ENCODE measurements around the gene SLAMF9.

SLAMF9 gene

GRCh38 chr1:159929155-159930051 lies 24.6 kb downstream of the SLAMF9 start:
- DNase-seq (ENCODE audit: low read depth): no peak
- no peak for TF ChIP-seq CTCF (conservative IDR thresholded peaks at IDR 0.05; ENCODE audit: control insufficient read depth, insufficient read depth, low read depth, low read length)
- H3K4me3 ChIP-seq (ENCODE audit: control insufficient read depth, low read depth, low read length): no peak overlapping the region

- TF ChIP-seq CTCF (conservative IDR thresholded peaks at IDR 0.05; ENCODE audit: control insufficient read depth, insufficient read depth, low read depth, low read length): no peak
- DNase-seq (ENCODE audit: low read depth): no peak
- H3K4me3 ChIP-seq (ENCODE audit: control insufficient read depth, low read depth, low read length): no peak overlapping the region
Measured at GRCh38 chr1:159928491-159929050, 25.5 kb downstream of the SLAMF9 start.

- no peak overlapping the region for H3K4me3 ChIP-seq (ENCODE audit: control insufficient read depth, low read depth, low read length)
- no peak for TF ChIP-seq CTCF (conservative IDR thresholded peaks at IDR 0.05; ENCODE audit: control insufficient read depth, insufficient read depth, low read depth, low read length)
- peak; percentile 39 for DNase-seq (ENCODE audit: low read depth)
Measured at GRCh38 chr1:159927849-159928431, 26.1 kb downstream of the SLAMF9 start.

GRCh38 chr1:159927211-159927848 lies 26.7 kb downstream of the SLAMF9 start:
- DNase-seq (ENCODE audit: low read depth): no peak
- no peak overlapping the region for H3K4me3 ChIP-seq (ENCODE audit: control insufficient read depth, low read depth, low read length)
- TF ChIP-seq CTCF (conservative IDR thresholded peaks at IDR 0.05; ENCODE audit: control insufficient read depth, insufficient read depth, low read depth, low read length): no peak

DNA sequence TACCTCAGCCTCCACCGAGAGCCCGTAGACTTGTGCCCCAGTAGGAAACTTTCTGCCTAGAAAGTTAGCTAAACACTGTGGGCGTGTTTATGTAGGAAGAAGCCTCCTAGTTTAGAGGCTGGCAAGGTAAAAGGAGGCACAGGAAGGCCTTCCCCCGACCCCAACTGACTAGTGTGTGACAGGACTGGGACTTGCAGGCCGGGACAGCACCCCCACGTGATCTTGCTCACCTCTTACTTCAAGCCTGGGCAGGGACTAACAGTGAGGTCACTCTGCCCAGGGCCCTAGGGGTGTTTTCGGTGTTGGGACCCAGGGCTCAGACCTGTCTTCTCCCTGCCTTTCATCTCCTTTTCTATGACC lies 28.3 kb downstream of the SLAMF9 start:
- no peak for TF ChIP-seq CTCF (conservative IDR thresholded peaks at IDR 0.05; ENCODE audit: control insufficient read depth, insufficient read depth, low read depth, low read length)
- H3K4me3 ChIP-seq (ENCODE audit: control insufficient read depth, low read depth, low read length): peak overlapping the region; percentile 98
- no peak for DNase-seq (ENCODE audit: low read depth)

DNA sequence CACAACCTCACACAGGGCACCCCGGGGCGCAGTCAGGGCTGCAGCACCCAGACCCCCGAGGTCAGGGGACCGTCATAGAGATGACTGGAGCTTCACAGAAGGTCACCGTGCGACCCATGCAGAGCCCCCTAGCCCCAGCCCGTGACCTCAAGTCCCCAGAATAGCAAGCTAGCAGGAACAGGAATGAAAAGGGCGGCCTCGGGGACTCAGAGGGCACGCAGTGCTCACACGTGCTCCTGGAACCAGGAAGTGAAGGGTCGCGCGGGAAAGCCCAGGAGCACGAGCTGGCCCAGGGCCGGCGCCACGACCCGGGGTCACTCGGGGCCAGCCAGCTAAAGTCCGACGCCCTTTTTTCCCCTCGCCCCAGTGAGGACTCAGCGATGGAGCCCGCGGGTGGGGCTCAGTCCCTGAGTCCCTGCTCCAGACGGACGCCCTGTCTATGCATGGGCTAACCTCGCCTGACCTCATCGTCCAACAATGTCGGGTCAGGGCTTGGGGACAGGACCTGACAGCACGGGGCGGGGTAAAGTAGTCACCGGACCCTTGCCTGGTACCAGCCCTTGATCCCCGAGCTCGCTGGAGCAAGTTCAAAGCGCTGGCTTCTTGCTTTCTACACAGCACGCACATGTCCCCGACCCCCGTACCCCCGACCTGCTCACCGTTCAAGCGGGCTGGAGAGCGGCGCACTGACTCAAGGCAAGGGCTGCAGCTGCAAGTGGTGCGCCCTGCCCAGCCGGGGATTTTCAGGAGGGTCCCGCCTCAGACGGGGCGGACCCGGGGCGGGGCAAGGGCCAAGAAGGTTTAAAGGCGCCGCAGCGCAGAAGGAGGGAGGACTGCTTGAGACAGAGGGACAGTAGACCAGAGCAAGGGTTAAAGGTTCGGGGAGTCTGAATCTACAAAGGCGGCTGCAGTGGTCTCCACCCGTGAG lies 29.0 kb downstream of the SLAMF9 start, which contains the start of gene TAGLN2:
TSS of gene TAGLN2 (minus strand) at position 717 of the 928 bp plus-strand sequence. CDS start 4,998 bp downstream, outside the sequence.
- peak; percentile 89 for DNase-seq (ENCODE audit: low read depth)
- no peak for TF ChIP-seq CTCF (conservative IDR thresholded peaks at IDR 0.05; ENCODE audit: control insufficient read depth, insufficient read depth, low read depth, low read length)
- H3K4me3 ChIP-seq (ENCODE audit: control insufficient read depth, low read depth, low read length): peak within 1 kb of the TSS; percentile 98

Data from fibroblast of mammary gland (primary cell).